ENCODE results near the gene KPNB1. TPM values are rescaled to one million over a fixed set of nuclear protein-coding genes. Genes with fewer than 3 reads are reported as not detected.

KPNB1 gene
- total RNA-seq, 1 donor from 2014 or later = 491 TPM

GRCh38 chr17:47718634-47719405 lies 69.1 kb downstream of the KPNB1 start:
- TF ChIP-seq CTCF (IDR thresholded peaks at IDR 0.05; ENCODE audit: insufficient read depth, low read depth, low read length) = no peak
- no peak for TF ChIP-seq EZH2 (IDR thresholded peaks at IDR 0.05; ENCODE audit: insufficient read depth, low read length)
- H3K36me3 ChIP-seq (ENCODE audit: insufficient read depth, low read length) = no peaks in the 10 kb centered on the region
- Mint-ChIP-seq H3K4me1 (ENCODE audit: low read depth, unreplicated experiment) (peaks cover 29% of the 10 kb centered on the region), H3K27ac (ENCODE audit: unreplicated experiment) (peak overlapping the region; percentile 1), H3K9me3 (ENCODE audit: unreplicated experiment) (no peaks in the 10 kb centered on the region), H3K4me3 (ENCODE audit: unreplicated experiment) (peak overlapping the region; percentile 31), H3K27me3 (ENCODE audit: low read depth, unreplicated experiment) (peaks cover 67% of the 10 kb centered on the region), H3K36me3 (ENCODE audit: low read depth, unreplicated experiment) (peaks cover 3% of the 10 kb centered on the region)
- peak overlapping the region; percentile 77 for H3K4me2 ChIP-seq (ENCODE audit: low read length)
- FAIRE-seq (no peak), DNase-seq (ENCODE audit: low read depth) (no peak)
- H3K27ac ChIP-seq (ENCODE audit: low read depth, low read length) = no peak overlapping the region
- H4K20me1 ChIP-seq (ENCODE audit: insufficient read depth, low read length) = peaks cover 43% of the 10 kb centered on the region
- H3K9ac ChIP-seq (ENCODE audit: low read length) = no peak overlapping the region
- no peaks in the 10 kb centered on the region for H3K79me2 ChIP-seq (ENCODE audit: insufficient read depth, low read length)
- peaks cover 40% of the 10 kb centered on the region for H3K4me1 ChIP-seq (ENCODE audit: insufficient read depth, low read length)
- no peaks in the 10 kb centered on the region for H3K9me3 ChIP-seq (ENCODE audit: insufficient read depth, low read depth, low read length)
- H2AFZ ChIP-seq (ENCODE audit: low read depth, low read length) = no peak overlapping the region
- no peak overlapping the region for H3K4me3 ChIP-seq (ENCODE audit: insufficient read depth, low read depth, low read length)
- peaks cover 81% of the 10 kb centered on the region for H3K27me3 ChIP-seq (ENCODE audit: insufficient read depth, low read length)

- no peaks in the 10 kb centered on the region for H3K9me3 Mint-ChIP-seq (ENCODE audit: unreplicated experiment)
- peaks cover 29% of the 10 kb centered on the region for H3K4me1 Mint-ChIP-seq (ENCODE audit: low read depth, unreplicated experiment)
- Histone ChIP-seq H2AFZ (ENCODE audit: low read depth, low read length) (no peak overlapping the region), H3K4me3 (ENCODE audit: insufficient read depth, low read depth, low read length) (no peak overlapping the region), H3K36me3 (ENCODE audit: insufficient read depth, low read length) (no peaks in the 10 kb centered on the region), H3K27ac (ENCODE audit: low read depth, low read length) (no peak overlapping the region), H3K79me2 (ENCODE audit: insufficient read depth, low read length) (no peaks in the 10 kb centered on the region), H3K9me3 (ENCODE audit: insufficient read depth, low read depth, low read length) (no peaks in the 10 kb centered on the region), H3K27me3 (ENCODE audit: insufficient read depth, low read length) (peaks cover 81% of the 10 kb centered on the region), H3K4me1 (ENCODE audit: insufficient read depth, low read length) (peaks cover 40% of the 10 kb centered on the region), H3K9ac (ENCODE audit: low read length) (no peak overlapping the region), H4K20me1 (ENCODE audit: insufficient read depth, low read length) (peaks cover 38% of the 10 kb centered on the region), H3K4me2 (ENCODE audit: low read length) (peak overlapping the region; percentile 77)
- peaks cover 66% of the 10 kb centered on the region for H3K27me3 Mint-ChIP-seq (ENCODE audit: low read depth, unreplicated experiment)
- DNase-seq (ENCODE audit: low read depth) (peak; percentile 75), FAIRE-seq (peak; percentile 26)
- peaks cover 3% of the 10 kb centered on the region for H3K36me3 Mint-ChIP-seq (ENCODE audit: low read depth, unreplicated experiment)
- TF ChIP-seq CTCF (IDR thresholded peaks at IDR 0.05; ENCODE audit: insufficient read depth, low read depth, low read length) = no peak
- no peak for TF ChIP-seq EZH2 (IDR thresholded peaks at IDR 0.05; ENCODE audit: insufficient read depth, low read length)
- H3K4me3 Mint-ChIP-seq (ENCODE audit: unreplicated experiment) = peak overlapping the region; percentile 31
- peak overlapping the region; percentile 47 for H3K27ac Mint-ChIP-seq (ENCODE audit: unreplicated experiment)
Measured at GRCh38 chr17:47719411-47720152, 69.9 kb downstream of the KPNB1 start.
